Karpas-422 (cell line): Measurements from ENCODE around the gene RABEP2. TPM values are rescaled to one million over a fixed set of nuclear protein-coding genes. Genes with fewer than 3 reads are reported as not detected.

Experiments used
- DNase-seq: peaks from one replicate; pipeline ENCODE4 v3.0.0-alpha.2; 2015
- H2AFZ ChIP-seq: fragments of 200-600 bp; sonication (generic); 2 replicates; pipeline ENCODE4 v1.6.1; 2014; ENCODE audit warnings: antibody characterized with exemption, low read length, mixed read lengths
- H3K27ac ChIP-seq: fragments of 200-600 bp; sonication (generic); 2 replicates; pipeline ENCODE4 v1.5.1; 2014; ENCODE audit warnings: mild to moderate bottlenecking, low read length, moderate library complexity
- H3K27me3 ChIP-seq: fragments of 200-600 bp; sonication (generic); 2 replicates; pipeline ENCODE4 v1.6.1; 2014; ENCODE audit warnings: low read length, mixed read lengths
- H3K36me3 ChIP-seq: fragments of 200-600 bp; sonication (generic); 2 replicates; pipeline ENCODE4 v1.6.1; 2014; ENCODE audit warnings: low read length, mixed read lengths; ENCODE audit not compliant: insufficient read depth
- H3K4me1 ChIP-seq: fragments of 200-600 bp; sonication (generic); 2 replicates; pipeline ENCODE4 v1.6.1; 2014; ENCODE audit warnings: mild to moderate bottlenecking, low read length, mixed read lengths
- H3K4me2 ChIP-seq: fragments of 200-600 bp; sonication (generic); 2 replicates; pipeline ENCODE4 v1.6.1; 2014; ENCODE audit warnings: low read length, low read depth, mild to moderate bottlenecking; ENCODE audit not compliant: poor library complexity, severe bottlenecking
- H3K4me3 ChIP-seq: fragments of 200-600 bp; sonication (generic); 2 replicates; pipeline ENCODE4 v1.5.1; 2014; ENCODE audit warnings: mild to moderate bottlenecking, antibody characterized with exemption, low read length, mixed read lengths
- H3K79me2 ChIP-seq: fragments of 200-600 bp; sonication (generic); 2 replicates; pipeline ENCODE4 v1.6.1; 2014; ENCODE audit warnings: mild to moderate bottlenecking, low read length, mixed read lengths
- H3K9ac ChIP-seq: fragments of 200-600 bp; sonication (generic); 2 replicates; pipeline ENCODE4 v1.6.0; 2014; ENCODE audit warnings: low read length
- H3K9me2 ChIP-seq: fragments of 200-600 bp; sonication (generic), shearing (Covaris generic); replicated peaks from 2 replicates; pipeline ENCODE4 v1.6.0; 2014; ENCODE audit warnings: mild to moderate bottlenecking, low read length, moderate library complexity; ENCODE audit not compliant: insufficient read depth
- H3K9me3 ChIP-seq: fragments of 300-700, 200-600 bp; sonication (generic); 2 replicates; pipeline ENCODE4 v1.6.1; 2014; ENCODE audit warnings: low read length, mixed read lengths
- H4K20me1 ChIP-seq: fragments of 200-600 bp; sonication (generic); 2 replicates; pipeline ENCODE4 v1.6.1; 2014; ENCODE audit warnings: mild to moderate bottlenecking, antibody characterized with exemption, low read length, low read depth; ENCODE audit not compliant: insufficient read depth
- total RNA-seq: library from RNA; depleted of rRNA; stranded (reverse); fragments of >200 nt; shearing (Covaris generic); gene quantifications from 2 replicates; pipeline ENCODE4 v1.2.3, GENCODE V29; 2014; ENCODE audit warnings: low replicate concordance

The RABEP2 gene
- total RNA-seq, 1 experiment from 2014 or later: 15.9 TPM

- no peaks in the 10 kb centered on the region for H3K4me1 ChIP-seq
- no peaks in the 10 kb centered on the region; the same call in 1 of the 2 replicates for H3K36me3 ChIP-seq
- H4K20me1 ChIP-seq: no peaks in the 10 kb centered on the region
- no peak for DNase-seq
- H3K9me2 ChIP-seq: no peaks in the 10 kb centered on the region
- H2AFZ ChIP-seq: no peak overlapping the region
- H3K27ac ChIP-seq: no peak overlapping the region
- no peak overlapping the region for H3K9ac ChIP-seq
- no peaks in the 10 kb centered on the region for H3K27me3 ChIP-seq
- H3K9me3 ChIP-seq: no peaks in the 10 kb centered on the region
- no peak overlapping the region for H3K4me3 ChIP-seq
- no peaks in the 10 kb centered on the region for H3K79me2 ChIP-seq
- H3K4me2 ChIP-seq: no peak overlapping the region
These were observed 20.7 kb downstream of the RABEP2 start for GRCh38 chr16:28904363-28904762.

GRCh38 chr16:28903344-28904042, 21.5 kb downstream of the RABEP2 start:
- H3K9me3 ChIP-seq: no peaks in the 10 kb centered on the region
- H3K4me2 ChIP-seq: no peak overlapping the region
- no peaks in the 10 kb centered on the region for H3K4me1 ChIP-seq
- H3K79me2 ChIP-seq: no peaks in the 10 kb centered on the region
- H2AFZ ChIP-seq: no peak overlapping the region
- no peak overlapping the region for H3K27ac ChIP-seq
- H3K9ac ChIP-seq: no peak overlapping the region
- H3K9me2 ChIP-seq: no peaks in the 10 kb centered on the region
- no peaks in the 10 kb centered on the region for H4K20me1 ChIP-seq
- H3K27me3 ChIP-seq: no peaks in the 10 kb centered on the region
- H3K36me3 ChIP-seq: peaks cover 4% of the 10 kb centered on the region; the same call in 1 of the 2 replicates
- no peak for DNase-seq
- no peak overlapping the region for H3K4me3 ChIP-seq

GRCh38 chr16:28902909-28903308, 22.1 kb downstream of the RABEP2 start:
- no peaks in the 10 kb centered on the region for H3K27me3 ChIP-seq
- H3K9me3 ChIP-seq: no peaks in the 10 kb centered on the region
- H3K9ac ChIP-seq: no peak overlapping the region
- no peaks in the 10 kb centered on the region for H3K79me2 ChIP-seq
- H3K4me3 ChIP-seq: no peak overlapping the region
- H3K4me1 ChIP-seq: no peaks in the 10 kb centered on the region
- H3K9me2 ChIP-seq: no peaks in the 10 kb centered on the region
- H3K27ac ChIP-seq: no peak overlapping the region
- H4K20me1 ChIP-seq: no peaks in the 10 kb centered on the region
- H3K36me3 ChIP-seq: peaks cover 4% of the 10 kb centered on the region; the same call in 1 of the 2 replicates
- no peak overlapping the region for H2AFZ ChIP-seq
- no peak for DNase-seq
- H3K4me2 ChIP-seq: no peak overlapping the region

GRCh38 chr16:28901862-28902261, 23.2 kb downstream of the RABEP2 start:
- Histone ChIP-seq H3K9me2 (no peaks in the 10 kb centered on the region), H3K4me3 (no peak overlapping the region), H3K27me3 (no peaks in the 10 kb centered on the region), H3K36me3 (peaks cover 4% of the 10 kb centered on the region; the same call in 1 of the 2 replicates), H2AFZ (no peak overlapping the region), H4K20me1 (no peaks in the 10 kb centered on the region), H3K79me2 (no peaks in the 10 kb centered on the region), H3K9me3 (no peaks in the 10 kb centered on the region), H3K27ac (no peak overlapping the region), H3K4me2 (no peak overlapping the region), H3K9ac (no peak overlapping the region), H3K4me1 (no peaks in the 10 kb centered on the region)
- no peak for DNase-seq

GRCh38 chr16:28900601-28901000, 24.4 kb downstream of the RABEP2 start:
- H3K4me1 ChIP-seq: no peaks in the 10 kb centered on the region
- no peaks in the 10 kb centered on the region for H3K9me3 ChIP-seq
- no peaks in the 10 kb centered on the region for H3K9me2 ChIP-seq
- no peaks in the 10 kb centered on the region for H3K79me2 ChIP-seq
- no peaks in the 10 kb centered on the region for H4K20me1 ChIP-seq
- no peaks in the 10 kb centered on the region for H3K27me3 ChIP-seq
- no peak overlapping the region for H3K9ac ChIP-seq
- H3K36me3 ChIP-seq: peaks cover 4% of the 10 kb centered on the region; the same call in 1 of the 2 replicates
- DNase-seq: no peak
- no peak overlapping the region for H3K27ac ChIP-seq
- no peak overlapping the region for H3K4me2 ChIP-seq
- H2AFZ ChIP-seq: no peak overlapping the region
- H3K4me3 ChIP-seq: no peak overlapping the region

- no peak for DNase-seq
- H3K4me3 ChIP-seq: no peak overlapping the region
- no peak overlapping the region for H2AFZ ChIP-seq
- no peaks in the 10 kb centered on the region for H3K9me3 ChIP-seq
- no peaks in the 10 kb centered on the region for H3K79me2 ChIP-seq
- H3K9ac ChIP-seq: no peak overlapping the region
- H3K27me3 ChIP-seq: no peaks in the 10 kb centered on the region
- peaks cover 4% of the 10 kb centered on the region; the same call in 1 of the 2 replicates for H3K36me3 ChIP-seq
- H3K4me1 ChIP-seq: no peaks in the 10 kb centered on the region
- no peak overlapping the region for H3K27ac ChIP-seq
- no peaks in the 10 kb centered on the region for H4K20me1 ChIP-seq
- no peak overlapping the region for H3K4me2 ChIP-seq
- no peaks in the 10 kb centered on the region for H3K9me2 ChIP-seq
These were observed 25.0 kb downstream of the RABEP2 start for GRCh38 chr16:28899882-28900590.

- Histone ChIP-seq H3K4me1 (no peaks in the 10 kb centered on the region), H3K9me2 (no peaks in the 10 kb centered on the region), H3K27ac (no peak overlapping the region), H3K4me2 (no peak overlapping the region), H3K9me3 (no peaks in the 10 kb centered on the region), H3K36me3 (peaks cover 4% of the 10 kb centered on the region; the same call in 1 of the 2 replicates), H3K4me3 (no peak overlapping the region), H2AFZ (no peak overlapping the region), H4K20me1 (no peaks in the 10 kb centered on the region), H3K79me2 (no peaks in the 10 kb centered on the region), H3K9ac (no peak overlapping the region), H3K27me3 (no peaks in the 10 kb centered on the region)
- no peak for DNase-seq
These were observed 26.1 kb downstream of the RABEP2 start for GRCh38 chr16:28898942-28899341.

GRCh38 chr16:28898266-28898665, 26.8 kb downstream of the RABEP2 start:
- Histone ChIP-seq H2AFZ (no peak overlapping the region), H3K36me3 (peaks cover 4% of the 10 kb centered on the region; the same call in 1 of the 2 replicates), H3K9me2 (no peaks in the 10 kb centered on the region), H3K9ac (no peak overlapping the region), H3K27ac (no peak overlapping the region), H3K79me2 (no peaks in the 10 kb centered on the region), H3K4me3 (no peak overlapping the region), H3K4me2 (no peak overlapping the region), H4K20me1 (no peaks in the 10 kb centered on the region), H3K9me3 (no peaks in the 10 kb centered on the region), H3K4me1 (no peaks in the 10 kb centered on the region), H3K27me3 (no peaks in the 10 kb centered on the region)
- DNase-seq: no peak
